ENCODE data around the gene PIK3C2G.

DNA sequence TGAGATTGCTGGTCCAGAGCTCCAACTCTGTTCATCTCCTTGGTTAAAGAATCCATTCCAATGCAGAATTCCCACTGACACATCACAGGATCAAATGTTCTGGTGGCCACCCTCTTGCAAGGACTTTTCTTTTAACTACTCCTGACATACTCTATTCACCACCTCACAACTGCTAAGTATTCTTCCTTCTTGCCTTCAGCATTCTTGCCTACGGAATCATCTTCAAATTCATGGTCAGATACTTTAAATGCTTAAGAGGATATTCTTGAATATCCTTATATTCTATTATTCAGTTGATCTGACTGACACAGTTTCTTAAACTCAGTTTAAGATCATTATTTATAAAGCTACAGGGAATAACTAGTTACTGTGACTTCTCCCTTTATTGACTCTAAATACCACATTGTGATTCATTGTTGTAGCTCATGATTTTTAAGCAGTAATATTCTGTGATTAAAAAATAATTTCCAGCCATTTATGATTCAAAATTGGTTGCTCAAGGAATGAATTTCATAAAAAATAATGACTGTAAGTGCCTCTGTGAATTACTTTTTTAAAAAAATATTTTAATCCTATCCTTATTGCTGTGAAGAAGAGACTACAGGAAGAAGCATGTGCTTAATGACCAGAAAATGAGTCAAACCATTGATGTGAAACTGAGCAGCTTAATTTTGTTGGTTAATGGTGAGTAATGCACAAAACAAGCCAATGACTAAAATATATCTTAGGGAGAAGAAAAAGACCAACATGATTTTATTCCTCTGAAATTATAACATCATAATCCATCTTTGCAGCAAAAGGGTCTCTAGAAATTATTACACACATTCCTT, 207.1 kb downstream of the PIK3C2G start:
- TF ChIP-seq ZFP30 (CRISPR knock-in tag; IDR thresholded peaks at IDR 0.05) (no peak), CREB5 (CRISPR knock-in tag; IDR thresholded peaks at IDR 0.05; ENCODE audit: low read depth) (no peak), ZC3H10 (CRISPR knock-in tag; IDR thresholded peaks at IDR 0.05) (no peak), ESRRG (CRISPR knock-in tag; IDR thresholded peaks at IDR 0.05) (no peak), ZFP3 (CRISPR knock-in tag; IDR thresholded peaks at IDR 0.05) (no peak), ARNTL (CRISPR knock-in tag; IDR thresholded peaks at IDR 0.05; ENCODE audit: borderline replicate concordance, low read depth) (no peak), OSR1 (CRISPR knock-in tag; IDR thresholded peaks at IDR 0.05) (no peak), ZNF70 (CRISPR knock-in tag; IDR thresholded peaks at IDR 0.05) (no peak)
- TF ChIP-seq, protein P1, sequence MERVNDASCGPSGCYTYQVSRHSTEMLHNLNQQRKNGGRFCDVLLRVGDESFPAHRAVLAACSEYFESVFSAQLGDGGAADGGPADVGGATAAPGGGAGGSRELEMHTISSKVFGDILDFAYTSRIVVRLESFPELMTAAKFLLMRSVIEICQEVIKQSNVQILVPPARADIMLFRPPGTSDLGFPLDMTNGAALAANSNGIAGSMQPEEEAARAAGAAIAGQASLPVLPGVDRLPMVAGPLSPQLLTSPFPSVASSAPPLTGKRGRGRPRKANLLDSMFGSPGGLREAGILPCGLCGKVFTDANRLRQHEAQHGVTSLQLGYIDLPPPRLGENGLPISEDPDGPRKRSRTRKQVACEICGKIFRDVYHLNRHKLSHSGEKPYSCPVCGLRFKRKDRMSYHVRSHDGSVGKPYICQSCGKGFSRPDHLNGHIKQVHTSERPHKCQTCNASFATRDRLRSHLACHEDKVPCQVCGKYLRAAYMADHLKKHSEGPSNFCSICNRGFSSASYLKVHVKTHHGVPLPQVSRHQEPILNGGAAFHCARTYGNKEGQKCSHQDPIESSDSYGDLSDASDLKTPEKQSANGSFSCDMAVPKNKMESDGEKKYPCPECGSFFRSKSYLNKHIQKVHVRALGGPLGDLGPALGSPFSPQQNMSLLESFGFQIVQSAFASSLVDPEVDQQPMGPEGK (CRISPR knock-in tag; IDR thresholded peaks at IDR 0.05; ENCODE audit: borderline replicate concordance): no peak
- TF ChIP-seq, protein P2, sequence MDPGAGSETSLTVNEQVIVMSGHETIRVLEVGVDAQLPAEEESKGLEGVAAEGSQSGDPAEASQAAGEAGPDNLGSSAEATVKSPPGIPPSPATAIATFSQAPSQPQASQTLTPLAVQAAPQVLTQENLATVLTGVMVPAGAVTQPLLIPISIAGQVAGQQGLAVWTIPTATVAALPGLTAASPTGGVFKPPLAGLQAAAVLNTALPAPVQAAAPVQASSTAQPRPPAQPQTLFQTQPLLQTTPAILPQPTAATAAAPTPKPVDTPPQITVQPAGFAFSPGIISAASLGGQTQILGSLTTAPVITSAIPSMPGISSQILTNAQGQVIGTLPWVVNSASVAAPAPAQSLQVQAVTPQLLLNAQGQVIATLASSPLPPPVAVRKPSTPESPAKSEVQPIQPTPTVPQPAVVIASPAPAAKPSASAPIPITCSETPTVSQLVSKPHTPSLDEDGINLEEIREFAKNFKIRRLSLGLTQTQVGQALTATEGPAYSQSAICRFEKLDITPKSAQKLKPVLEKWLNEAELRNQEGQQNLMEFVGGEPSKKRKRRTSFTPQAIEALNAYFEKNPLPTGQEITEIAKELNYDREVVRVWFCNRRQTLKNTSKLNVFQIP (CRISPR knock-in tag; IDR thresholded peaks at IDR 0.05; ENCODE audit: borderline replicate concordance, low read depth): no peak

Measured in SK-N-SH treated with all-trans-retinoic acid at 6 μM for 48 hours (cell line).